Uterus (tissue), 4 donors: ENCODE data around the gene FBXW7. TPM values are rescaled to one million over a fixed set of nuclear protein-coding genes. Genes with fewer than 3 reads are reported as not detected.

ENCODE experiments used
- DNase-seq, 2 donors: peaks; one replicate each; pipeline ENCODE4 v3.0.0-alpha.2; 2019 to 2020
- H3K27ac ChIP-seq, 2 donors: fragments of 200-600 bp; sonication (generic); 1 replicate in 1 of 2; 2 replicates in 1 of 2; pipeline ENCODE4 v1.5.1; 2016 to 2018
- H3K27me3 ChIP-seq, 2 donors: fragments of 200-600 bp; sonication (generic); one replicate each; pipeline ENCODE4 v1.5.1; 2018 to 2019; ENCODE audit warnings: control low read depth in 1 of 2
- H3K36me3 ChIP-seq, 2 donors: fragments of 200-600 bp; sonication (generic); one replicate each; pipeline ENCODE4 v1.5.1; 2019; ENCODE audit warnings: control low read depth in 1 of 2
- H3K4me1 ChIP-seq, 2 donors: fragments of 200-600 bp; sonication (generic); one replicate each; pipeline ENCODE4 v1.5.1; 2018 to 2019; ENCODE audit warnings: control low read depth in 1 of 2
- H3K4me3 ChIP-seq, 2 donors: fragments of 200-600 bp; sonication (generic); 1 replicate in 1 of 2; 2 replicates in 1 of 2; pipeline ENCODE4 v1.5.1; 2018 to 2019; ENCODE audit warnings: mild to moderate bottlenecking in 1 of 2
- H3K9me3 ChIP-seq, 2 donors: fragments of 200-600 bp; sonication (generic); one replicate each; pipeline ENCODE4 v1.5.1; 2019; ENCODE audit warnings: control low read depth in 1 of 2
- CTCF ChIP-seq, 4 experiments: fragments of 200-600 bp in 2 of 4; fragments of 450-650 bp in 2 of 4; sonication (generic) in 2 of 4; IDR thresholded peaks; one replicate each; pipeline ENCODE4 v1.5.1; 2016 to 2019; ENCODE audit warnings: antibody characterized with exemption in 4 of 4, mild to moderate bottlenecking in 2 of 4, moderate library complexity in 1 of 4
- POLR2A ChIP-seq, 2 donors: fragments of 450-650 bp; IDR thresholded peaks; one replicate each; pipeline ENCODE4 v1.6.1; 2016; ENCODE audit warnings: antibody characterized with exemption in 2 of 2, mild to moderate bottlenecking in 1 of 2, moderate library complexity in 1 of 2
- intact Hi-C: fragments of 100-400 bp; cut with DNase I; formaldehyde crosslinking; loops from one replicate; pipeline ENCODE4 v1.15.1; 2023; ENCODE audit warnings: low total_unique reads
- total RNA-seq, 4 donors: library from RNA; depleted of rRNA in 3 of 4; stranded (reverse); fragments of >200 nt in 3 of 4; gene quantifications; one replicate each; pipeline versions ENCODE4 v1.1.0 to v1.2.4, GENCODE V29; 2014 to 2023
- donor health status: DM: yes; HTN: yes; CAD: no.

The FBXW7 gene
- total RNA-seq, 4 donors from 2014 or later = 50.6 to 152 (median 90.8) TPM

- intact Hi-C loops = no loop called here
- H3K36me3 ChIP-seq = no peaks in the 10 kb centered on the region
- H3K4me1 ChIP-seq = no peaks in the 10 kb centered on the region
- H3K27me3 ChIP-seq = no peaks in the 10 kb centered on the region
- H3K9me3 ChIP-seq = no peaks in the 10 kb centered on the region
- DNase-seq = no peak
- no peak for TF ChIP-seq CTCF (IDR thresholded peaks at IDR 0.05)
- no peak overlapping the region for H3K4me3 ChIP-seq
- H3K27ac ChIP-seq = no peak overlapping the region
Observed at GRCh38 chr4:152368001-152368400, 167.9 kb downstream of the FBXW7 start.

- no peak for DNase-seq
- H3K27ac ChIP-seq = no peak overlapping the region
- no peaks in the 10 kb centered on the region for H3K36me3 ChIP-seq
- no peak overlapping the region for H3K4me3 ChIP-seq
- no peak for TF ChIP-seq CTCF (IDR thresholded peaks at IDR 0.05)
- TF ChIP-seq POLR2A (IDR thresholded peaks at IDR 0.05) = no peak
- intact Hi-C loops = no loop called here
- H3K9me3 ChIP-seq = no peaks in the 10 kb centered on the region
- H3K4me1 ChIP-seq = no peaks in the 10 kb centered on the region
- no peaks in the 10 kb centered on the region for H3K27me3 ChIP-seq
Observed at GRCh38 chr4:152364883-152365282, 171.0 kb downstream of the FBXW7 start.

DNA sequence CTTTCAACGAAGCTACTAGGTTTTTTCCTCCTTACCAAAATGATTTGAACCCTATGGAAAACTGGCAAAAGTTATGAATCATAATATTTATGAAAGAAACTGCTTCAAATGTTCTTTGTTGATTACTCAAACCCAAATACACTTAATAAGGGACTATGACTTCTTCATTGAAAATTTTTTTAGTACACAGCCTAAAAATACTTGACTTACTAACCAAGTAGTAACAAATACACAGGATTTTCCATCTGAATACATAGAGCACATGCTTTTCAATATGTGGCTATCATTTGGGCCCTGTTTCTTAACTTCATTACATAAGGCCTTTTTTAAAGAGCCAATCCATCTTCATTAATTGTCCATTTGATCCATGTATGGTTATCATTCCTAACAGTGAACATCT is 171.5 kb downstream of the FBXW7 start:
- no peak for DNase-seq
- no peak overlapping the region for H3K4me3 ChIP-seq
- no peaks in the 10 kb centered on the region for H3K27me3 ChIP-seq
- intact Hi-C loops = no loop called here
- no peak for TF ChIP-seq POLR2A (IDR thresholded peaks at IDR 0.05)
- no peak for TF ChIP-seq CTCF (IDR thresholded peaks at IDR 0.05)
- no peaks in the 10 kb centered on the region for H3K4me1 ChIP-seq
- no peaks in the 10 kb centered on the region for H3K9me3 ChIP-seq
- H3K27ac ChIP-seq = no peak overlapping the region
- no peaks in the 10 kb centered on the region for H3K36me3 ChIP-seq

DNA sequence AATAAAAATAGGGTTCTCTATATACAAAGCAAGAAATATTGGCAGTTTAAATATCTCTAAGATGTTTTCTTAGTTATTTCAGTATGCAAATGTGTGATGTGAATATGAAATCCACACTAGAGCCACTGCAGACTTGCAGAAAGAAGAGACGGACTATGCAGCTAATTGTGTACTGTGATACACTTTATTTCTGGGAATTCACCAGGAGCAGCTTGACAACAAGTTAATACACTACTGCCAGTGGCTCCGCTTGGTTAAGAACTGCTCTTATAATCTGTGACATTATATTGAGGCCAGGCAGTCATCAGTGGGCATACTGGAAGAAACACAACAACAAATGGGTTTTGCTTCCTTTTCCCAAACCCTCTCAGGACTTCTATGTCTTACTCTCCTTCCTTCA is 172.0 kb downstream of the FBXW7 start:
- TF ChIP-seq POLR2A (IDR thresholded peaks at IDR 0.05) (no peak), CTCF (IDR thresholded peaks at IDR 0.05) (no peak)
- DNase-seq = no peak
- Histone ChIP-seq H3K27ac (no peak overlapping the region), H3K36me3 (no peaks in the 10 kb centered on the region), H3K9me3 (no peaks in the 10 kb centered on the region), H3K4me3 (no peak overlapping the region), H3K27me3 (no peaks in the 10 kb centered on the region), H3K4me1 (no peaks in the 10 kb centered on the region)
- intact Hi-C loops = no loop called here

DNA sequence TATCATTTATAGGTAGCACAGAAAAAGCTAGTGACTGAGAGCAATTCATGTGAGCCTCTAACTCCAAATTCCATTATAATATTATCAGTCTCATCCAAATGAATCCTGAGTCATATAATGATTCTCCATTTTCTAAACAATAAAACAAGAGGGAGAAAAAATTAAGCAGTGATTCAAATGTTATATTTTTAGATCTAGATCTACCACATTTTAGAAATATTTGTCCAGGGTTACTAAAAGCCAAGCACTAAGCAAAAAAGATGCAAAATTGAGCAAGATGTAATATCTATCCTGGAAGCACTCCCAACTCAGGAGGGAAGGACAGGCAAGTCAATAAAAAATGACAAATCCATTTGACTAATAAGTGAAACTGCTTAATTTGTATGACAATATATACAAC is 172.8 kb downstream of the FBXW7 start:
- Histone ChIP-seq H3K9me3 (no peaks in the 10 kb centered on the region), H3K4me3 (no peak overlapping the region), H3K36me3 (no peaks in the 10 kb centered on the region), H3K27me3 (no peaks in the 10 kb centered on the region), H3K4me1 (no peaks in the 10 kb centered on the region), H3K27ac (no peak overlapping the region)
- intact Hi-C loops = no loop called here
- no peak for TF ChIP-seq POLR2A (IDR thresholded peaks at IDR 0.05)
- no peak for TF ChIP-seq CTCF (IDR thresholded peaks at IDR 0.05)
- DNase-seq = no peak
